HG02973 (cell line): ENCODE data around the gene RPS16.
A peak's percentile ranks its signal among the peaks of the same experiment; 100 is the strongest.

Experiments
- ATAC-seq: cut with Tn5 transposase; IDR thresholded peaks from one replicate; pipeline ENCODE4 v1.9.1; 2021; ENCODE audit warnings: moderate library complexity; ENCODE audit not compliant: unreplicated experiment

RPS16 gene

GRCh38 chr19:39408392-39409207 lies 27.1 kb downstream of the RPS16 start:
- ATAC-seq, result no peak

GRCh38 chr19:39407660-39408391 lies 27.9 kb downstream of the RPS16 start:
- ATAC-seq, result no peak

GRCh38 chr19:39407410-39407659 lies 28.4 kb downstream of the RPS16 start:
- no peak for ATAC-seq

GRCh38 chr19:39406656-39407409 lies 28.9 kb downstream of the RPS16 start, which contains the start of gene ZFP36:
Gene ZFP36, plus strand, starts transcription at chr19:39406847. Its CDS starts 58 bp downstream, at chr19:39406905.
- ATAC-seq, result no peak

GRCh38 chr19:39405958-39406655 lies 29.6 kb downstream of the RPS16 start:
- ATAC-seq, result no peak

- no peak for ATAC-seq
Measured at GRCh38 chr19:39405261-39405957, 30.3 kb downstream of the RPS16 start.

GRCh38 chr19:39403331-39404312 lies 32.1 kb downstream of the RPS16 start:
- peak; percentile 28 for ATAC-seq

GRCh38 chr19:39402346-39403300 lies 33.1 kb downstream of the RPS16 start:
- ATAC-seq, result no peak

GRCh38 chr19:39401549-39402345 lies 34.0 kb downstream of the RPS16 start:
- no peak for ATAC-seq

GRCh38 chr19:39401070-39401548 lies 34.6 kb downstream of the RPS16 start:
- no peak for ATAC-seq

- no peak for ATAC-seq
Measured at GRCh38 chr19:39400061-39400460, 35.7 kb downstream of the RPS16 start.

GRCh38 chr19:39399668-39400050 lies 36.1 kb downstream of the RPS16 start:
- no peak for ATAC-seq

GRCh38 chr19:39398297-39398864 lies 37.4 kb downstream of the RPS16 start:
- no peak for ATAC-seq

GRCh38 chr19:39397360-39398296 lies 38.1 kb downstream of the RPS16 start:
- peak; percentile 37 for ATAC-seq

GRCh38 chr19:39390751-39391437 lies 44.9 kb downstream of the RPS16 start, which contains the start of the genes MED29 and PAF1:
Gene MED29, plus strand, starts transcription at chr19:39391378. Its CDS starts 45 bp downstream, at chr19:39391423.
Gene PAF1, minus strand, starts transcription at chr19:39391106. Its CDS starts 242 bp downstream, at chr19:39390864.
- ATAC-seq, result peak; percentile 85
